GM18870 (cell line): ENCODE measurements around the gene UIMC1.

Experiments used
- ATAC-seq: cut with Tn5 transposase; IDR thresholded peaks from one replicate; pipeline ENCODE4 v1.9.1; 2021; ENCODE audit warnings: moderate library complexity; ENCODE audit not compliant: unreplicated experiment

Gene UIMC1

DNA sequence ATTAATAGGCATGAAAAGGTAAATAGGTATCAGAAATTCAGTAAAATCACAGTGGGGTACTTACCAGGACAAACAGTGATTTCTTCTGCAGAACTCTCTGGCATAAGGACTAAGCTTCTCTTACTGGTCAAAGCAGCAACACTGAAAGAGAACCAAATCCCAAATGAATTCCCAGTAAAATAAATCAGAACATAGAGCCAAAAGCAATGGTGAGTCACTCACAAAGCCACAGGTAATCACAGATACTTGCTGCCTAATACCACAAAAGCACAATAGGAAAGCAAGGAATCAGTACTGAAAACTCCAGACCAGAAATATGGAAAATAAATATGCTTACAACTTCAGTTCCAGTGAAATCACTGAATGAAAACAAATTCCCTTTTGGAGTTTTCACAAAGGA, 50.7 kb downstream of the UIMC1 start:
- ATAC-seq, result no peak

DNA sequence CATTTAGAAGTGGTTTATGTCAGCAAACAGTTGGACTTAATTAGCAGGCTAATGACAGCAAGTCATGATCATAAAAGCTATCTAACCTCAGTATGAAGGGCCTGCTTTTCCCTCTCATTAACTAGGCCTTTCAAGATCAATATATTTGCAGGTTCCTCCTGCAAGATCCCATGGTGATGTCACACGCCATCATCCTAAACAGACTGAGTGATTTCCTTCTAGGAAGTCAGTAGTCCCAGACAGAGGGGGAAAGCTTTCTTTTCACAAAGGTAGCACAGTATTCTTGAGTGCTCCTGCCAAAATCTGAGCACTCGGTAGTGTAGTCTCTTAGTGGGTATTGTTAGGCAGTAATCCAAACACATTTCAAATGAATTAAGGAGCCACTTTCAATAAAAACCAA, 52.5 kb downstream of the UIMC1 start:
- ATAC-seq, result no peak

DNA sequence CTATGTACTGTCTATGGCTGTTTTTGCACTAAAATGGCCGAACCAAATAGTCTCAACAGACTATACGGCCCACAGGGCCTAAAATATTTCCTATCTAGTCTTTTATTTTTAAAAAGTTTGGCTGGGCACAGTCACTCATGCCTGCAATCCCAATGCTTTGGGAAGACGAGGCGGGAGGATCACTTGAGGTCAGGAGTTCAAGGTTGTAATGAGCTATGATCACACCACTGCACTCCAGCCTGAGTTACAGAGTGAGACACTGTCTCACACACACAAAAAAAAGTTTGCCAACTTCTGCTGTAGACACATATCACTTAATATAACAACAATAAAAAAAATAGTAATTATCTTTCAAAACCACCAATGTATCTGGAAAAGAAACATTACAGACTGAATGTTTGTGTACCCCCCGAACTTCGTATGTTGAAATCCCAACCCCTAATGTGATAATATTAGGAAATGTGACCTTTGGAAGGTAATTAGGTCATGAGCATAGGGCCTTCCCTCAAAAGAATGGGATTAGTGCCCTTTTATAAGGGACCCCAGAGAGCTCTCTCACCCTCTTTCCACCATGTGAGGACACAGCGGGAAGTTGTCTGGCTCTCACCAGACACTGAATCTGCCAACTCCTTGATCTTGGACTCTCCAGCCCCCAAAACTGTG, 53.9 kb downstream of the UIMC1 start:
- ATAC-seq, result no peak

DNA sequence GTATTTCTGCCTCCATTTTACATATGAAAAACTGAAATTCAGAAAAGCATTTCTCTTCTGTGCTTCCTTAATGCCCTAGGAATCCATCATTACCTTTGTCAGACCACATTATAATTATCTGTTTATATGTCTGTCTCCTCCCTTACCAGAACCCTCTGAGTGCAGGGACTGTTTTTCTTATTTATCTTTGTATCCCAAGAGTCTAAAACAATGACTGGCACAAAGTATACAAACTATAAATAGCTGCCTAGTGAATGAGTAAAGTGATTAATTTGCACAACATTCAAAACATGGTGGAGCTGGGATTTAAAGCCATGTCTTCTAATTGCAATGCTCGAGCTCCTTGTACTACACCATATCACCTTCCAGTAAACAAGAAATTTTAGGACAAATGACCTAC, 58.1 kb downstream of the UIMC1 start:
- no peak for ATAC-seq

DNA sequence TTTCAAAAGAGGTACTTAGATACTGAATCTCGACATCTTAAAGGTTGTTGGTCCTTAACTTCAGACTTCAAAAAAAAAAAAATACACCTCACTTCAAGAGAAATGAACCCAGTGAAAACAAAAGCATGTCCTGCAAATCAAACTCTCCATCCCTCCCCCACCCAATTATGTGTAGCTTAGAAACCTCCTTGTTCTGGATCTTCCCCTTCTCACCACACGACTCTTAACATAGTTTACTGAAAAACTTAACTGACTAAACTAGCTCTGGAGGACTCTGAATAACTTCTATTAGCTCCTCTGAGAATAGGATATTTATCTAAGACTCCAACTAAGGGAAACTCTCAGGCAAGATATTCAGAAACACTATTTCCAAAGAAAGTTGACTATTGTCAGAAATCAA, 58.7 kb downstream of the UIMC1 start:
- no peak for ATAC-seq

DNA sequence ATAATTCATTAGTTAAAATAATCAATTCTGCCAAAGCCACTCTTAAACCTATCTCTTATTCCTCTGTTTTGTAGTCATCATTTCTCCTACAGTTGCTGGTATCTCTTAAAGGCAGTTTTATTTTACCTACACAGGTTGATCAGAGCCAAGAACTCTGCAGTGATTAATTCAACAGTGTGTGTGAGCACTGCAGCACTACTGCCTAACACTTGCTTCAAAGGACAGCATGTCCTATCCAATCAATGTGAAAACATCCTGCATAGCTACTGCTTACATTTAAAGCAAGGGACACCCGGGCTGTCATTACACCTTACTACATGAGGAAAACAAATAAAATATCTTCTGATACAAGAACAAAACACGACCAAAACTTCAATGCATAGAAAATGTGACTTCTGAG, 62.3 kb downstream of the UIMC1 start:
- ATAC-seq, result no peak

DNA sequence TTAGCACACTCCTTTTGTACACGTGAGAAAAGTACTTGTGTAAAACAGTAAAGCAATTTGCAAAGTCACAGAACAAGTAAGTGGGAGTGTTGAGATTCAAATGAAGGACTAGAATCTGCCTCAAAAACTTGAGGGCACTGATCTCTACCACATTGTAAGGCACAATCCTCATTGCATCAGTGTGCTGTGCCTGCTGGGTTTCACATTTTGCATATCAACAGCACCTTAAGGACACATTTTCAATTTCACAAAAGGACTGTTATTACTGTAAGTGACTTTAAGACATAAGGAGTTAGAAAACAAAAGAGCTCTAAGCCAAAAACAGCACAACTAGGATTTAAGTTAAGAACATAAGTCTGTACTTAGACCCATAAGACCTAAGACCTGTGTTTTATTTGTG, 62.8 kb downstream of the UIMC1 start:
- no peak for ATAC-seq

DNA sequence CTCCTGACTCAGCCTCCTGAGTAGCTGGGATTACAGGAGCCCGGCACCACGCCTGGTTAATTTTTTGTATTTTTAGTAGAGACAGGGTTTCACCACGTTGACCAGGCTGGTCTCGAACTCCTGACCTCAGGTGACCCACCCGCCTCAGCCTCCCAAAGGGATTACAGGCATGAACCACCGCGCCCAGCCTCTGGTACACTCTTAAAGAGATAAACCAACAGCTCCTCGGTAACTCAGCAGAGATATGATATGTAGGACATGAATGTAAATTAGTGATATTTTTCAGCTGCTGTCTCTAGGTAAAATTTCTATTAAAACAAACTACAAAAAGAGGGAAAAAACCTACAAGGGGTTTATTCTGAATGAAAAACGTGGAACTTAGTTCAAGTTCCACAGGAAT, 64.6 kb downstream of the UIMC1 start:
- ATAC-seq, result no peak

DNA sequence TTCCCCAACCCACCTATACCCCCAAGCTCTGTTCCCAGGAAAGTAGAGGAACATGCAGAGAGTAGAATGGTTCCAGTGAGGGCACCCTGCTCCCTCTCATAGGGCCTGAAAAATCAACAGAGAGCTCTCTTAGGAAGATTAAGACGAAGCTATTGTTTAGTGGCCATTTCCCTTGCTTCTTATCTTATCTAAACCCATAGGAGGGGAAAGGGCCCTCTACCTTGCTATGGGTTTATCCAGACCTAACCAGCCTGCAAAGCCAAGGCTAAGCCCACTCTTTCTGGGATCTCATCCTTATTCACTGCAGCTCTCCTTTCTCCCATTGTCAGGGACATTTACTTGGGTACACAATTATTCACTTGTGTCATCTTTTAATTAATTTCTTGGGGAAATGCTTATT, 68.1 kb downstream of the UIMC1 start:
- no peak for ATAC-seq

DNA sequence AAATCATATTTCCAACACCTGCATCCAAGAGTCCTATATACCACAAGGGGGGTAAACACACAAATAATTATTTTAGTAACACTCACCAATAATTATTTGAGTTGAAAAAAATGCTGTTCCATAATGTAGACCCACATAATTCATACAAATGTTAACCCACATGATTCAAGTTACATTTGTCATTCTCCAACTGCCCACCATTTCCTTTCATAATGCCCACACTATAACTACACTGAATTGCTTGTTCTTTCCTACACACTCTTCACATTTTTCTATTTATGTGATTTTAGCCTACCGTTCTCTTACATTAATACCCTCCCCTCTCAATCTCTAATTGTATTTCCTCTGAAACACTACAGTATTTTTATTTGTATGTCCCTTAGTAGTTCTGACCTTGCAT, 71.6 kb downstream of the UIMC1 start:
- no peak for ATAC-seq

DNA sequence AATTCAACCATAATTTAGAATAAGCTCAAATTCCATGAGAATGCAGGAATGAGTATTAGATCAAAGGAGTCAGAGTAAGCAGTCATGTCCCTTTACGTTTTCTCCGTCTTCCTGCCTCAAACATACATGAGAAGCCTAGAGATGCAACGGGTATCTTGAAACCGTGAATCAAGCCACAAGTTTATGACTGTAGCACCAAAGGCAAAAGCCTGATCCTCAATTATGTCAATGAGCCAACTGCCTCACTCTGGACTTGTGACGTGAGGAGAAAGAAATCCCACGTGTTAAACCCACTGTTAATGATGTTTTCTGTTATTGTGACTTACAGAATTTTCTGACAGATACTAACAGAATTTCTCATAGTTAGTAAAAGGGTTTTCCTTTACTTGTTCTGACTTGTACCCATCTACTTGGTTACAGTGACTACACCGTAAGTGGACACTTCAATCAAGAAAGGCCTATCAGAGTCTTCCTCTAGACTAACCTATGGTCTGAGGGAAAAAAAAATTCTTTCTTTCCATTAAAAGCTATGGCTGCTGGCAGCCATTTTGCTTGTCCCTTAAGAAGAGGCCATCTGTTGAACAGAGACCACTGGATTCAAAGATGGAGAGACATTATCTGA, 72.2 kb downstream of the UIMC1 start:
- no peak for ATAC-seq

DNA sequence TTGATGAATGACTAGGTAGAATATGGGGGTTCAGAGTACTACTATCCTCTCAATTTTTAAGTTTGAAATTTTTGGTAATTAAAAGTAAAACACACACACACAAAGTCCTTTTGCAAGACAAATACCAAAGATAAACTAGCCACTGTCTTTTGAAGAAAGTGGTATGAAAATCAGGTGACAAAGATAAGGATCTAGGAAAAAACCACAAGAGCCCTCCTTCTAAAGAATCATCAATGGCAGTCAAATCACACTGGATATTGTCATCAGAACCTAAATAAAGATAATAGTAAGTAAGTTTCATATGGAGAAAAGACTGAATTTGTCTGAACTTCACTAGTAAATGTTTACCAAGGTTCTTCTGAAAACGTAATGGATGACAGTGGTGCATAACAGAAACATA, 76.9 kb downstream of the UIMC1 start:
- ATAC-seq, result no peak

DNA sequence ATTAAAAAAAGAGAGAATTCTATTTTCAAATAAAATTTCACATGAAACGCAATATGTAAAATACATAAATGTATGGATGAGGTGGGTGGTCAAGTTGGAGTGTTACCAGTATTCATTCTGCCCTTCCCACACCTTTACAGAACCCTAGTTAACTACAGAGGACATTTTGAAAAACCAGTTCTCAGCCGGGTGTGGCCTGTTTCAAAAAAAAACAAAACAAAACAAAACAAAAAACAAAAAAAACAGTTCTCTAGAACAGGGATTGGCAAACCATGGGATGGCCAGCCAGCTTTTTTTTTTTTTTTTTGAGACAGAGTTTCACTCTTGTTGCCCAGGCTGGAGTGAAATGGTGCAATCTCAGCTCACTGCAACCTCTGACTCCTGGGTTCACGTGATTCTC, 79.0 kb downstream of the UIMC1 start:
- no peak for ATAC-seq

DNA sequence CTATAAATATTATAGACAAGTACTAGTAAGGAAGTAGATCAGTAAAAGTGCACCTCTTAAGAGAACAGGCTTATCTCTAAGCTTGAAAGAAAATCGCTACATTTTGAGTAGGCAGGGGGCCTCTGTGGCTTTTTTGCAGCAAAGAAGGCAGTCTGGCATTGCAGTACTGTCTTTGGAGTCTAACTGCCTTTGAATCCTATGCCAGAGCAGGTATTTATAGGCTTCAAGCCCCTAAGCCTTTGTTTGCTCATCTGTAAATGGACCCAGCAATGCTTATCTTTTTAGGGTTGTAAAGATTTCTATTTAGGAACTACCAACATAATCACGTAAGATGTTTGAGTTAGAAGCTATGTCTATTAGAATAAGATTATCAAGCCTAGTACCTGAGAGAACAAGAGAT, 83.8 kb downstream of the UIMC1 start:
- ATAC-seq, result no peak

DNA sequence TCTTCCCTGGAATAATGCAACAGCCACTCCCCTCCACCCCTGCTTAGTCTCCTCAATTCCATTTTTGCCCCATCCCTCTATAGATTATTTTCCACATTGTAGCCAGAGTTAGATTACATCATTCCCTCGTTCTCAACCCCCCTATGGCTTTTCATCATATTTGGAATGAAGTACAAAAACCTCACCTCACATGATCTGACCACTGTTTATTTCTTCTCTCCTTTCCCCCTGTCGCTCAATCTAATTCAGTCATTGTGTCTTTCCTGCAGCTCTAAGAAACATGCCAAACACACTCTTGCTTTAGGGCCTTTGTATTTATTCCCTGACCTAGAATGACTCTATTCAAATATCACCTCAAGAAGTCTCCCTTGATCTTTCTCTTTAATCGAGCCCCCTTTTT, 84.9 kb downstream of the UIMC1 start:
- no peak for ATAC-seq

DNA sequence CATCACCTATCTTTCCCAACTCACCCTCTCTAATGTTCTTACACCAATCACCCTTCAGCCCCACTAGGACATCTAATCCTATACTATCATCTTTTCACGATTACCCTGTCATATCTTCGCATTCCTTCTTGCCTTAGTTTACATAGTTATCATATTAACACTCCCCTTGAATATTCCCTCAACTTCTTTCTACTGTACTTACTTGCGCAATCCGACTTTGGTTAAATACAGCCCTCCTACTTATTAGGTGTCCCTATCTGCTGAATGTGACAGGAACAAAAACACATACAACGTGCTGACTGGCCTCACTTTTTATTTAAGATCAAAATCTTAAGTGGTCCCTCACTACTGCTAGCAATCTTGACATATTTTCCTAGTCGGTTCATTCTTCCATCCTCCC, 88.0 kb downstream of the UIMC1 start:
- ATAC-seq, result no peak

DNA sequence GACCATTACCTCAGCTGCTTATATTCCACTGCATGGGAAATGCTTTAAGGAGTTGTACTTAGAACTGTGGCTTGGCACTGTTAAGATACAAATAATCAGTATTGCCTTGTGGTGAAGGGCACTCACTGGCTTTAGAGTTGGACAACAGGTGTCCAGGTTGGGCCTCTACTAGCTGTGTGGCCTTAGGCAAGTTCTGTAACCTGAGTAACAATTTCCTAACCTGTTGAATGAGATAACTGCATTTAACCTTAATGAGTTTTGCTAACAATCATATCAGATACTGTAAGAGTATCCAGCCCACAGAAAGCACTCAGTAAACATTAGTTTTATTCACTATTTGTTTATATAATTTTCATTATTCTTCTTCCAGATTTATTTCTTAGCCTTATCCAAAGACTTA, 90.2 kb downstream of the UIMC1 start:
- no peak for ATAC-seq

DNA sequence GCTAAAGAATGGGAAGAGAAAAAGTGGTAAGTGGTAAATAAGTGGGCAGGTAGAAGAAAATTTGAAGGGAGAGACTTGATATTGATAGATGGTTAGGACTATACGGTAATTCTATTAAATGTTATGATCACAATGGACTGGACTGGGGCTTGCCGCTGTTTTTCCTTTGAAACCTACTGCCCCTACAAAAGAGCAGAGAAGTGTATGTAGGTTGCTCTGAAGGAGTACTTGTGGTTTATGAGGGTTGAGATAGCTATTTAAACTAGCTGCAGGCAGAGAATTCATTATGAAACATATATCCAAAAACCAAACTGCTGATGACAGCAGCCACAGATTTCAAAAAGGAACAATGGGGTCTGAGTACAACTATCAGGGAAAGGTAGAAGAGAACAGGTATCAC, 90.7 kb downstream of the UIMC1 start:
- ATAC-seq, result no peak

DNA sequence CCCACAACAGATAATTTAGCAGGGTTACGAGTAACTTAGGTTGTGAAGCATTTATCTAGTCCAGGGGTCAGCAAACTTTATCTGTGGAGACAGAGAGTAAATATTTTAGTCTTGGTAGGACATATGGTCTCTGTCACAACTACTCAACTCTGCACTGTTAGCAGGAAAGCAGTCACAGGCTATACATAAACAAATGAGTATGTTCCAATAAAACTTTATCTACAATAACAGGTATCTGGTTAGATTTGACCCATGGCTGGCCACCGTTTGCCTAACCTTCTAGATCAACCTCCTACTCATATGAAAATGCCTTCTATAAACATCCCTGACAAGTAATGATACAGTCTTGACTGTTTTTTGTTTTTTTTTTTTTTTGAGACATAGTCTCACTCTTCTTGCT, 94.5 kb downstream of the UIMC1 start:
- no peak for ATAC-seq

DNA sequence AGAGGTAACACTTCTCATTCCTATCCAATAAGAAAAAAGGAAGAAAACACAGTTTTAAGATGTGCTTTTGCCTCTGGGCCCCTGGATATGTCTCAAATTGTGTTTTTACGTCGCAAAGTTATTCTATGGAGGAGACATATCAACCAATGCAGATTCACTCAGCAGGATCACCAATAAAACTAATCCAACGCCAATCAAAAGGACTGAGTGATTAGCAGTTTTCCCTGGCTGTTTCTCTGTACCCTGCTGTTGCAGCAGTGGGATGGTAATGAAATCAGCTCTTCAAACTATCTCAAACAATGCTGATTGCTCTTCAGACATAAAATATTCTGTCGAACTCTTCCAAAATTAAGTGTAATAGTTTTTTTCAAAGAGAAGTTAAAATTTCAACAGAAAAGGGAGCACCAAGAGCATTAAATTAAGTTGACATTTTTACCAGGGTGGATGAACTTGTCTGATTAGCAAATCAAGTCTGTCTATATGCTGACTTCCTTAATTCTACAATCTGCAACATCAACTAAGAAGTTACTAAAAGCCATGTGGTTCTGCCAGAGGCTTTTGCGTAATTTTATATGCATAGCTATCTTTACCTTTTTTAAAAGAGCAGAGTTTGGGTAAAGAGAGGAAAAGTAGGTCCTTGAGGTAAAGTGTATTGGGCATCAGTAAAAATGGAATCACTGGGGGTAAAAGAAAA, 97.8 kb downstream of the UIMC1 start:
- no peak for ATAC-seq

DNA sequence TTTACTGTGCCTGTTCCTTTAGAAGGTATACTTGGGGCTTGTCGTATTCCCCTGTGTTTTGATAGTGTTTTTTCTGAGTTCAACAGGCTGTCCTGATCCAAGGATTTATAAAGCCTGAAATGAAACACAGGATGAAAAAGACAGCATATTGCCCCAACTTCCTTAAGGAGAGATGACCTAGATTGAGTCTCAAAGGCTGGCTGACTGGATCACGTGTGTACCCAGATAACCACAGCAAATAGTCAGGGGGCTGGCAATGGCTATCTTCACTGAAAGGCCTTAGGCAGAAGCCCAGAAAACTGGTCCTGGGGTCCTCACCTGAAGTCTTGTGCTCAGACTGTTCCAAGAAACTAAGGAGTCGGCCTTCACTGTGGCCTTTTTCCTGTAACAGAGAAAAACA, 99.8 kb downstream of the UIMC1 start:
- no peak for ATAC-seq

DNA sequence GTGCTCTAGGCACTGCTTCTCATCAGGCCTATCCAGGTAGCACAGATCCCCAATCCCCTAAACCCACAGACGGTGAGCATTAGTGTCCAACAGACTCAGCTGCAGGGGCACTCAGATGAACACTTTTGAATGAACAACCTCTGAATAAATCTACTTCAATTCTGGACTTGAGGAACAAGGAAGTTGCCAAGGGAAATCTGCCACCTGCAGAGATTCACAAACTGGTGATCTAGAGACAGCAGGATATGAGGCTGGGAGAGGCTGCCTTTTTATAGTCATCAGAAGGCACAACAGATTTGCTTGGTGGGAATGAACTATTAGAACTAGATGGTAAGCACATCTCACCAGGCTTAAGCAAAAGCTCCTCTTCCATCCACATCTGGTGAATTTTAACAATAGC, 100.5 kb downstream of the UIMC1 start:
- ATAC-seq, result no peak

DNA sequence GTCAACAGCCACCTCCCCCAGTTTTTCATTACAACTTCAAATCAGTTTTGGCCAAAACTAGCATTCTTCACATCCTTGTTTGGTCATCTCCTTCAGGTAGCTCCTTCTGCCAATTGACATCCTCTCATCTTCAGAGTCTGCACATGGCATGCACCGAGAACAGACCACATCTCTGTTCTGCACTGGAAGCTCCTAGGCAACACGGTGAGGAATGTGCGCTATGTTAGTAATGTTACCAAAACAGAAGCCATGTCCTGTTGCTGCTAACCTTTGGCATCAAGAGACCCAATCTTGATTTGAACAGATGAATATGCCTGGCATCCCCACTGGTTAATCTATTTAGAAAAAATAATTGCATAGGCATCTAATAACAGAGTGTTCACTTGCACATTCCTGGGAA, 102.3 kb downstream of the UIMC1 start:
- no peak for ATAC-seq
